ENCODE data around the gene CSNK1A1.
"Not testable (repeated sequence)": the region's sequence is repeated elsewhere in the genome, so short reads cannot be mapped to it uniquely, and the experiment has no call there.

CSNK1A1 gene

DNA sequence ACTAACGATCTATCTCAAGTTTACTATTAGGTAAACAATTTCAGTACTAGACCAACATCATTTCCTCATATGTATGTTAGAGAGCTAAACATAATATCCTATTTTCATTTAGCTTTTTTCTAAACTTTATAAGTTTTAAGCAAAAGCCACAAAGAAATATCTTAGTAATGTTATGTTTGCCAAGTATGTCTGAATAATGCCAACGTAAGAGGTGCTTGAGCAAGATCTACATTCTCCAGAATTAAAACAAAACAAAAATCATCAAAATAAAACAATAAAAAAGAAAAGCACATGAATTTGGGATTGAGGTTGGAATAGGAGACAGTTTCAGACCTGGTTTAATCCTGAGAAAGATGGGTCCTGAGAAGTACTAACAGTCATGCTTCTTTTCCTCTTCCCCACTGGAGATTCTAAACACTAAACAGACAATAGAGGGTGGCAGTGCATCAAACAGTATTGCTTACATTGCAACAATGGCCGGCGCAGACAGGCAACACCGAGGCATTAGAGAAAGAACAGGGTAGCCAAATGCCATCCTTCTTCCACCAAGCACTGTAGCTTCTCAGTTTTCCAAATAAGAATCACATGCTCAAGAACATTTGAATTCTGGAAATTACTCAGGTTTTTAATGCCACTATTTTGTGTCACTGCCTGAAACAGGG is 33.6 kb downstream of the CSNK1A1 start:
- H3K4me3 ChIP-seq (ENCODE audit: low read depth, low read length): no peak overlapping the region
- H2BK5ac ChIP-seq (ENCODE audit: low read depth, low read length, poor library complexity): no peak overlapping the region
- no peak overlapping the region for H3K27ac ChIP-seq (ENCODE audit: low read depth, low read length)
- no peak overlapping the region for H4K91ac ChIP-seq (ENCODE audit: low read depth, low read length)
- H3K14ac ChIP-seq (ENCODE audit: low read length): no peak overlapping the region
- H3K9ac ChIP-seq (ENCODE audit: low read length): no peak overlapping the region
- H4K12ac ChIP-seq (ENCODE audit: low read depth, low read length): no peak overlapping the region
- no CpG with 5 or more reads among the region's 5 CpGs for WGBS (ENCODE audit: extremely low coverage, insufficient coverage, insufficient read length)
- H4K8ac ChIP-seq (ENCODE audit: low read depth, low read length): no peak overlapping the region
- H2BK12ac ChIP-seq (ENCODE audit: low read length): no peak overlapping the region
- DNase-seq: no peak
- H3K27me3 ChIP-seq (ENCODE audit: insufficient read depth, low read length): no peaks in the 10 kb centered on the region
- no peak overlapping the region for H2AK5ac ChIP-seq (ENCODE audit: low read length)
- no peak overlapping the region for H2AFZ ChIP-seq (ENCODE audit: insufficient read depth, low read length, poor library complexity)
- H3K79me2 ChIP-seq (ENCODE audit: control insufficient read depth, insufficient read depth, low read length, poor library complexity): peaks cover 4% of the 10 kb centered on the region
- H3K36me3 ChIP-seq (ENCODE audit: control insufficient read depth in 1 of 2, insufficient read depth in 2 of 2, low read length in 2 of 2): peaks cover 16 to 19% of the 10 kb centered on the region in 2 experiments
- H3K18ac ChIP-seq (ENCODE audit: low read length): no peak overlapping the region
- H3K4ac ChIP-seq (ENCODE audit: low read depth, low read length): peak overlapping the region; percentile 47
- H2BK120ac ChIP-seq (ENCODE audit: insufficient read depth, low read length, poor library complexity): no peak overlapping the region
- H3K4me1 ChIP-seq (ENCODE audit: control insufficient read depth in 1 of 2, insufficient read depth in 2 of 2, low read length in 2 of 2): no peaks in the 10 kb centered on the region
- no peak overlapping the region for H3K23ac ChIP-seq (ENCODE audit: low read length)
- no peaks in the 10 kb centered on the region for H3K79me1 ChIP-seq (ENCODE audit: low read length)
- H3K9me3 ChIP-seq (ENCODE audit: insufficient read depth, low read depth, low read length): no peaks in the 10 kb centered on the region
- H3K4me2 ChIP-seq (ENCODE audit: low read length): no peak overlapping the region

DNA sequence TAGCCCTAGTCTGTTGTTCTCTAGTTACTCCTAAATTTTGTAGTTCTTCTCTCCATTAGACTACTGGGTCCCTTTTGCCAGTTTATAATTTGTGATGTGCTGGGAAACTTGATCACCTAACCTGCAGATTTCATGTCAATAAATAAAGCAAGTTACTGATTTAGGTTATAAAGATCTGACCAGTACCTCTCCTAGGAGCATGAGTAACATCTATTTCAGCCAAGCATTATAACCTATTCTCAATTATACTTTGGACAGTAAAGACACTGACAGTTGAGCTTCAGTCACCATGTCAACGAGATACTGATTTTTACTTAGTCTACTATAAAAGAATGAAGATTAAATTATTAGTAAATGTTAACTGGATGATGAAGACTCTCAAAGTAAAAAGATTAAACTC is 36.7 kb downstream of the CSNK1A1 start:
- H3K4me1 ChIP-seq (ENCODE audit: control insufficient read depth in 1 of 2, insufficient read depth in 2 of 2, low read length in 2 of 2): no peaks in the 10 kb centered on the region
- H4K91ac ChIP-seq (ENCODE audit: low read depth, low read length): no peak overlapping the region
- DNase-seq: no peak
- H3K4ac ChIP-seq (ENCODE audit: low read depth, low read length): no peak overlapping the region
- no peak overlapping the region for H2AK5ac ChIP-seq (ENCODE audit: low read length)
- WGBS (ENCODE audit: extremely low coverage, insufficient coverage, insufficient read length): no CpG with 5 or more reads among the region's 1 CpG
- H2AFZ ChIP-seq (ENCODE audit: insufficient read depth, low read length, poor library complexity): no peak overlapping the region
- H4K12ac ChIP-seq (ENCODE audit: low read depth, low read length): no peak overlapping the region
- peaks cover 19 to 20% of the 10 kb centered on the region in 2 experiments for H3K36me3 ChIP-seq (ENCODE audit: control insufficient read depth in 1 of 2, insufficient read depth in 2 of 2, low read length in 2 of 2)
- no peaks in the 10 kb centered on the region for H3K27me3 ChIP-seq (ENCODE audit: insufficient read depth, low read length)
- no peaks in the 10 kb centered on the region for H3K9me3 ChIP-seq (ENCODE audit: insufficient read depth, low read depth, low read length)
- H3K14ac ChIP-seq (ENCODE audit: low read length): no peak overlapping the region
- no peak overlapping the region for H3K23ac ChIP-seq (ENCODE audit: low read length)
- no peak overlapping the region for H3K18ac ChIP-seq (ENCODE audit: low read length)
- H3K4me3 ChIP-seq (ENCODE audit: low read depth, low read length): no peak overlapping the region
- H3K9ac ChIP-seq (ENCODE audit: low read length): no peak overlapping the region
- no peak overlapping the region for H3K4me2 ChIP-seq (ENCODE audit: low read length)
- H3K79me2 ChIP-seq (ENCODE audit: control insufficient read depth, insufficient read depth, low read length, poor library complexity): peaks cover 2% of the 10 kb centered on the region
- H4K8ac ChIP-seq (ENCODE audit: low read depth, low read length): no peak overlapping the region
- H3K79me1 ChIP-seq (ENCODE audit: low read length): no peaks in the 10 kb centered on the region
- no peak overlapping the region for H2BK5ac ChIP-seq (ENCODE audit: low read depth, low read length, poor library complexity)
- no peak overlapping the region for H2BK12ac ChIP-seq (ENCODE audit: low read length)
- no peak overlapping the region for H3K27ac ChIP-seq (ENCODE audit: low read depth, low read length)
- H2BK120ac ChIP-seq (ENCODE audit: insufficient read depth, low read length, poor library complexity): no peak overlapping the region

DNA sequence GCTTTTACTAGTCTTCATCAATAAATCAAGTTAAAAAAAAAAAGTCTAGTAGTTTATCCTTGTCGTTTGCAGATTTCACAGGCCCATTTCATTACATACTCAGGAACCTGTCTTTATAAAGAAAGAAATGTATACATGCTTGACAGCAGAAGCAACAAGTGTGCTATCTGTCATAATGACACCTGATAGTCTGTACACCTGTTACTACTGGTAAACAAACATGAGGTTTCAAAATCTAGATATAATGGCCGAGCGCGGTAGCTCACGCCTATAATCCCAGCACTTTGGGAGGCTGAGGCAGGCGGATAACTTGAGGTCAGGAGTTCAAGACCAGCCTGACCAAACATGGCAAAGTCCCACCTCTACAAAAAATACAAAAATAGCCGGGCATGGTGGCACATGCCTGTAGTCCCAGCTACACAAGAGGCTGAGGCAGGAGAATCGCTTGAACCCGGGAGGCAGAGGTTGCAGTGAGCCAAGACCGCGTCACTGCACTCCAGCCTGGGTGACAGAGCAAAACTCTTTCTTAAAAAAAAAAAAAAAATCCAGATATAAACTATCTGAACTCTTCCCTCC is 37.8 kb downstream of the CSNK1A1 start:
- H2BK120ac ChIP-seq (ENCODE audit: insufficient read depth, low read length, poor library complexity): not testable (repeated sequence)
- no CpG with 5 or more reads among the region's 11 CpGs for WGBS (ENCODE audit: extremely low coverage, insufficient coverage, insufficient read length)

DNA sequence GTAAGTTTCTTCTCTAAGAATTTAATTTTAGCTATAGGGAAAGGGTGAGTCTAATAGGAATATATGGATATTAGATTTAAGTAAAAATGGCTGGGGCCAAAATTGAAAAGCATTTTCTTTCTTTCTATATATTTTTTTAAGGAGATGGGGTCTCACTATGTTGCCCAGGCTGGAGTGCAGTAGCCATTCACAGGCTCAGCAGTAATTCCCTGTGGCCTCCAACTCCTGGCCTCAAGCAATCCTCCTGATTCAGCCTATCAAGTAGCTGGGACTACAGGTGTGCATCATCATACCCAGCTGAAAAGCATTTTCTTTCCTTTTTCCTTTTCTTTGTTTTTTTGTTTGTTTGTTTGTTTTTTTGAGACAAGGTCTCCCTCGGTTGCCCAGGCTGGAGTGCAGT is 41.1 kb downstream of the CSNK1A1 start:
- Histone ChIP-seq H3K4ac (ENCODE audit: low read depth, low read length) (no peak overlapping the region), H3K4me3 (ENCODE audit: low read depth, low read length) (no peak overlapping the region), H3K27me3 (ENCODE audit: insufficient read depth, low read length) (no peaks in the 10 kb centered on the region), H3K18ac (ENCODE audit: low read length) (no peak overlapping the region), H2BK12ac (ENCODE audit: low read length) (no peak overlapping the region), H2BK120ac (ENCODE audit: insufficient read depth, low read length, poor library complexity) (no peak overlapping the region), H3K79me2 (ENCODE audit: control insufficient read depth, insufficient read depth, low read length, poor library complexity) (no peaks in the 10 kb centered on the region), H4K8ac (ENCODE audit: low read depth, low read length) (no peak overlapping the region), H3K9ac (ENCODE audit: low read length) (no peak overlapping the region), H2AFZ (ENCODE audit: insufficient read depth, low read length, poor library complexity) (no peak overlapping the region), H4K12ac (ENCODE audit: low read depth, low read length) (no peak overlapping the region), H3K23ac (ENCODE audit: low read length) (no peak overlapping the region), H3K4me2 (ENCODE audit: low read length) (no peak overlapping the region), H3K9me3 (ENCODE audit: insufficient read depth, low read depth, low read length) (no peaks in the 10 kb centered on the region), H3K14ac (ENCODE audit: low read length) (no peak overlapping the region), H3K79me1 (ENCODE audit: low read length) (no peaks in the 10 kb centered on the region), H3K4me1 (ENCODE audit: control insufficient read depth in 1 of 2, insufficient read depth in 2 of 2, low read length in 2 of 2) (no peaks in the 10 kb centered on the region), H2AK5ac (ENCODE audit: low read length) (no peak overlapping the region), H3K36me3 (ENCODE audit: control insufficient read depth in 1 of 2, insufficient read depth in 2 of 2, low read length in 2 of 2) (peaks cover 33 to 38% of the 10 kb centered on the region in 2 experiments), H2BK5ac (ENCODE audit: low read depth, low read length, poor library complexity) (no peak overlapping the region), H3K27ac (ENCODE audit: low read depth, low read length) (no peak overlapping the region), H4K91ac (ENCODE audit: low read depth, low read length) (no peak overlapping the region)
- no CpG with 5 or more reads among the region's 1 CpG for WGBS (ENCODE audit: extremely low coverage, insufficient coverage, insufficient read length)
- no peak for DNase-seq

More for the DNA sequence above, 37.8 kb downstream of the CSNK1A1 start:
- not testable (repeated sequence) for H3K14ac ChIP-seq (ENCODE audit: low read length); H2BK5ac ChIP-seq (ENCODE audit: low read depth, low read length, poor library complexity); H4K91ac ChIP-seq (ENCODE audit: low read depth, low read length); H3K18ac ChIP-seq (ENCODE audit: low read length); H3K79me2 ChIP-seq (ENCODE audit: control insufficient read depth, insufficient read depth, low read length, poor library complexity); H3K79me1 ChIP-seq (ENCODE audit: low read length); H3K4me3 ChIP-seq (ENCODE audit: low read depth, low read length); H3K27ac ChIP-seq (ENCODE audit: low read depth, low read length); H3K9ac ChIP-seq (ENCODE audit: low read length); H3K4me1 ChIP-seq (ENCODE audit: control insufficient read depth in 1 of 2, insufficient read depth in 2 of 2, low read length in 2 of 2); H4K12ac ChIP-seq (ENCODE audit: low read depth, low read length); H3K27me3 ChIP-seq (ENCODE audit: insufficient read depth, low read length); H3K9me3 ChIP-seq (ENCODE audit: insufficient read depth, low read depth, low read length); H2BK12ac ChIP-seq (ENCODE audit: low read length); H2AFZ ChIP-seq (ENCODE audit: insufficient read depth, low read length, poor library complexity); H3K23ac ChIP-seq (ENCODE audit: low read length); H3K4me2 ChIP-seq (ENCODE audit: low read length); H3K4ac ChIP-seq (ENCODE audit: low read depth, low read length); H4K8ac ChIP-seq (ENCODE audit: low read depth, low read length); DNase-seq; H2AK5ac ChIP-seq (ENCODE audit: low read length)
- H3K36me3 ChIP-seq (ENCODE audit: control insufficient read depth in 1 of 2, insufficient read depth in 2 of 2, low read length in 2 of 2): peaks cover 24 to 26% of the 10 kb centered on the region in 2 experiments
